Measurements from ENCODE around the gene OPN1LW. TPM values are rescaled to one million over a fixed set of nuclear protein-coding genes. Genes with fewer than 3 reads are reported as not detected.
"Not testable (repeated sequence)": the region's sequence is repeated elsewhere in the genome, so short reads cannot be mapped to it uniquely, and the experiment has no call there.

OPN1LW gene
- total RNA-seq, 1 experiment from 2014 or later: not detected

DNA sequence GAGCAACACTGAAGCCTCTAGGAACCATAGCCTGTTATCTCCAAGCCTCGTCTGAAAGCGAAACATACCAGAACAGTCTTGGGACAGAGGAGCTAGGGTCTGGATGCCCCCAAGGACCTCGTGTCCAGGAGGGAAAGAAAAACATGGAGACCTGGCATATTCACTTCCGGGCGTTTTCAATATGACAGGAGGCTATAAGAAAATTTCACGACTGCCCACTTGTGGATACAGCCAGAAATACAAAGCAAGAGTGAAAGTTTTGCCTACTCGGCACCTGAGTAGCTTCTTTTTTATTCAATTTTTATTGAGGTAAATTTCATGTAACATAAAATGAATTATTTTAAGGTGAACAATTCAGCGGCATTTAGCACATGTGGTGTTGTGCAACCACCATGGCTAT lies 20.9 kb downstream of the OPN1LW start:
- H3K27me3 ChIP-seq, H3K9me3 ChIP-seq, DNase-seq, H3K4me3 ChIP-seq, H3K36me3 ChIP-seq: not testable (repeated sequence)

DNA sequence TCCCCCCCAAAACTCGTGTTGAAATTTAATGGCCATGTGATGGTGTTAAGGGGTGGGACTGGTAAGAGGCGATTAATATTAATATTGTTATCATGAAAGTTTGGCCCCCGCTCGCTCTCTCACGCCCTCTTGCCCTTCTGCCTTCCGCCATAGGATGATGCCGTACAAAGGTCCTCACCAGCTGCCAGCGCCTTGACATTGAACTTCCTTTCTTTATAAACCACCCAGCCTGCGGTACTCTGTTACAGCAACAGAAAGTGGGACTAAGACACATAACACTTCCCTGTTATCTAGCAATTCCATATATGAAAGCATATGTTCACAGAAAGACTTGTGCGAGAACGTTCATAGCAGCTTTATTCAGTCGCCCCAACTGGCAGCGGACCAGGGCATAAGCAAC lies 24.3 kb downstream of the OPN1LW start:
- H3K27me3 ChIP-seq, H3K36me3 ChIP-seq, DNase-seq, H3K4me3 ChIP-seq, H3K9me3 ChIP-seq: not testable (repeated sequence)

DNA sequence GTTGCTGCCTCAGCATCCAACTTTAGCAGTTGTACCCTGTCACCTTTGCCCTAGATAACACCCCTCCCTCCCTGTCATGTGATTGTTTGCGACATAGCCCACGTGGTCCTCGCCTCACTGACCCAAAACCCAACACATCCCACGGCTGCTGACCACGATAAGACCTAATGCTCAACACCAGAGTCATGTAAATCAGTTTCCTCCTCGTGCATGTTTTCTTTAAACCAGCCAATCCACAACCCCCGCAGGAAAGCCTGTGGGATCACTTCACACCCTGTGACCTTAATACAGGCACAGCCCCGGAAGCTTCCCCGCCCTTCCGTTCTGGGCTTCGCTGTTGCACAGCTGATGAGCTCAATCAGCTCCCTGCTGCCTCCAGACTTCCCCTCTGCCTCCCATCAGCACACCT lies 28.5 kb downstream of the OPN1LW start:
- not testable (repeated sequence) for H3K27me3 ChIP-seq, H3K9me3 ChIP-seq, DNase-seq, H3K4me3 ChIP-seq, H3K36me3 ChIP-seq

DNA sequence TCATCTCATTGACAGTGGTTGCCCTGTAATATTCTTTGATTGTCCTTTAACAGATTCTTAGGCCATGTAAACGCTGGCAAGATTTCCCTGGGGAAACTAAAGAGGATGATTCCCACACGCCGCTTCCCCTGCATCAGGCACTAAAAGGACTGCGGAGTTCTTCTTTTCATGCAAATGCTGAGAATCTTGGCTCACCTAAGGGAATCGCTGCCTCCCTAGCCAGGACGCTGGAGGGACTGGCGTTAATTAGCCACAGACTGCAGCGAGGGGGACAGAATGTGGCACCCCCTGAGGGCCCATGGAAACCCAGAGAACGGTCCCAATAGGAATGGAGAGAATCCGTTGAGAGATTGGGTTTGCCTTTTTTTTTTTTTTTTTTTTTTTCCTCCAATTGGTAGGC lies 30.3 kb downstream of the OPN1LW start:
- H3K27me3 ChIP-seq, H3K9me3 ChIP-seq, DNase-seq, H3K4me3 ChIP-seq, H3K36me3 ChIP-seq: not testable (repeated sequence)

DNA sequence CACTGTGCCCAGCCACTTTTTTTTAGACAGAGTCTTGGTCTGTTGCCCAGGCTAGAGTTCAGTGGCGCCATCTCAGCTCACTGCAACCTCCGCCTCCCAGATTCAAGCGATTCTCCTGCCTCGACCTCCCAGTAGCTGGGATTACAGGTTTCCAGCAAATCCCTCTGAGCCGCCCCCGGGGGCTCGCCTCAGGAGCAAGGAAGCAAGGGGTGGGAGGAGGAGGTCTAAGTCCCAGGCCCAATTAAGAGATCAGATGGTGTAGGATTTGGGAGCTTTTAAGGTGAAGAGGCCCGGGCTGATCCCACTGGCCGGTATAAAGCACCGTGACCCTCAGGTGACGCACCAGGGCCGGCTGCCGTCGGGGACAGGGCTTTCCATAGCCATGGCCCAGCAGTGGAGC lies 38.3 kb downstream of the OPN1LW start, which contains the start of gene OPN1MW:
OPN1MW (plus strand) TSS at position 301 of the 400 bp plus-strand sequence; CDS start at position 383, 82 bp downstream.
- H3K9me3 ChIP-seq, H3K36me3 ChIP-seq, DNase-seq, H3K27me3 ChIP-seq, H3K4me3 ChIP-seq: not testable (repeated sequence)

DNA sequence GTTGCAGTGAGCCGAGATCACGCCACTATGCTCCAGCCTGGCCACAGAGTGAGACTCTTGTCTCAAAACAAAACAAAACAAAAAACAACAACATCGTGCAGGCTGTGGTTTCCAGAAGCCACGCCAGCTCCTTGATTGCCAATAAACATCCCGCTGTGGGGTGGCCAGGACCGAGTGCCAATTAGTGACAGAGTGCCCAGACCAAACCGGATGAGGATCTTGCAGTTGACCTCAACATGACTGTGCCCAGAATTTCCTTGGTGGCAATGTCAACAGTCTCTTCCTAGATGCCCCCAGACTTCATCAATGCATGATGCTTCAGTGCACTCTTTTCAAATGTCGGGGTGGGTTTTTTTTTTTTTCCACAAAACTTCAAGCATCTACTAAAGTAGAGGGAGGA lies 39.8 kb downstream of the OPN1LW start:
- DNase-seq, H3K27me3 ChIP-seq, H3K9me3 ChIP-seq, H3K36me3 ChIP-seq, H3K4me3 ChIP-seq: not testable (repeated sequence)

DNA sequence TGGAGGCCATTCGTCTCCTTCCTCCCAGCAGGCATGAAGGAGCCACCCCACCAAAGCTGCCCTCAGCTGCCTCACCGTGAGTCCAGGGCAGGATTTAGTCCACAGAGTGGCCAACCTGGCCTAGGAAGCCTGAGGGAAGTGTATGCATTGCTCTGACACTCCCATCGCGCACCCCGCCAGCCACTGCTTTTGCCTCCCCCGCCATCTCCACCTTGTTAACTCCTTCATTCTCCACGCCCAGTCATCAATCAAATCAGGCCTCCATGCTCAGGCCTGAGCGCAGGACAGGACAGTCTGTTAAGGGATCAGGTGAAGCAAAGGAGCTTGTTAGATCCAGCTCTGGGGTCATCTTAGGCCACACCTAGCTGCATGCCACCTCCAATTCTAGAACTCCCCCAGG lies 48.8 kb downstream of the OPN1LW start:
- H3K4me3 ChIP-seq, H3K36me3 ChIP-seq, H3K9me3 ChIP-seq, H3K27me3 ChIP-seq, DNase-seq: not testable (repeated sequence)

DNA sequence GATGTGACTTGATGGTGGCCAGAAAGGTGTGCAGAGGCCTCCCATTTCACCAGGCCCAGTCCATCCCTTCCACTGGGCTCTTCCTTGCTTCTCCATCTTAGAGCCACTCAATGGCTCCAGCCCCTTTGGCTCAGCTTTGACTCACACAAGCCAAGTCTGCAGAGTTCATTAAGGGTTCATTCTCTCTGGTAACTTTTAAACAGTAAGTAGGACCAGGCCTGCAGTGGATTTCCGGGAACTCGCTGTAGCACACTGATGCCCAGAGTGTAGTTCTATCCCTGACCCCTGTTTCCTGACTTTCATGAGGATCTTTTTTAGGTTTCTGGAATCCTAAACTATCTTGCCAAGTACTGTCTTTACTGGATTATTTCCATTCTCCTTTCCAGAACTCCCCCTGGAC lies 50.3 kb downstream of the OPN1LW start:
- DNase-seq, H3K36me3 ChIP-seq, H3K27me3 ChIP-seq, H3K4me3 ChIP-seq, H3K9me3 ChIP-seq: not testable (repeated sequence)

DNA sequence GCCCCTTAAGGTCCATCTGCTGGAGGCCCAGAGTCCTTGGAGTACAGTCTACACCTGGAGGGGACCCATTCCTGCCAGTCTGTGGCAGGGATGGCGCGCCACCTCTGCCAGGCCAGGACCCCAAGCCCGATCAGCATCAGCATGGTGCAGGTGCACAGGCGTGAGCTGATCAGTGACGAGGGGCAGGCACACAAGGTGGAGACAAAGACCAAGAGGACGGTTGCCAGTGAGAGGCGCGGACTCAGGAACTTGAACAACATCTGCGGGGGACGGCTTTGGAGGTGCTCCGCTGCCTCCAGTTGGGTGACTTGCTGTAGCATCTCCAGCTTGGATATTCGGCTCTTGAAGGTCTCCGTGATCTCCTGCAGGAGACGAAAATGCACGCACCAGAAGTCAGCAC lies 52.4 kb downstream of the OPN1LW start:
- not testable (repeated sequence) for H3K4me3 ChIP-seq, H3K9me3 ChIP-seq, DNase-seq, H3K27me3 ChIP-seq, H3K36me3 ChIP-seq

Other genes with a start within 250 kb of the OPN1LW start
- 0.27 TPM in 1 of 2 replicates, not detected in the other for gene AVPR2, start 239.6 kb upstream of the OPN1LW start, total RNA-seq (2014; rRNA removed; shearing (Covaris generic); ENCODE audit: low replicate concordance)
- 0.07 and 2.4 TPM in 2 replicates for gene ARHGAP4, start 218.0 kb upstream of the OPN1LW start, total RNA-seq (2014; rRNA removed; shearing (Covaris generic); ENCODE audit: low replicate concordance)
- gene NAA10, start 209.2 kb upstream of the OPN1LW start, total RNA-seq (2014; rRNA removed; shearing (Covaris generic); ENCODE audit: low replicate concordance): 205 and 325 TPM in 2 replicates
- not detected in 2 replicates for gene RENBP, start 199.6 kb upstream of the OPN1LW start, total RNA-seq (2014; rRNA removed; shearing (Covaris generic); ENCODE audit: low replicate concordance)
- gene HCFC1, start 172.4 kb upstream of the OPN1LW start, total RNA-seq (2014; rRNA removed; shearing (Covaris generic); ENCODE audit: low replicate concordance): 7.8 and 12.8 TPM in 2 replicates
- 1.0 and 4.6 TPM in 2 replicates for gene TMEM187, start 171.5 kb upstream of the OPN1LW start, total RNA-seq (2014; rRNA removed; shearing (Covaris generic); ENCODE audit: low replicate concordance)
- gene IRAK1, start 124.3 kb upstream of the OPN1LW start, total RNA-seq (2014; rRNA removed; shearing (Covaris generic); ENCODE audit: low replicate concordance): 208 and 270 TPM in 2 replicates
- 37.3 and 47.0 TPM in 2 replicates for gene MECP2, start 46.5 kb upstream of the OPN1LW start, total RNA-seq (2014; rRNA removed; shearing (Covaris generic); ENCODE audit: low replicate concordance)
- gene OPN1MW, start 38.4 kb downstream of the OPN1LW start, total RNA-seq (2014; rRNA removed; shearing (Covaris generic); ENCODE audit: low replicate concordance): not detected in 2 replicates
- not detected in 2 replicates for gene OPN1MW2, start 75.5 kb downstream of the OPN1LW start, total RNA-seq (2014; rRNA removed; shearing (Covaris generic); ENCODE audit: low replicate concordance)
- not detected in 2 replicates for gene OPN1MW3, start 113.3 kb downstream of the OPN1LW start, total RNA-seq (2014; rRNA removed; shearing (Covaris generic); ENCODE audit: low replicate concordance)
- not detected in 2 replicates for gene TEX28, start 150.9 kb downstream of the OPN1LW start, total RNA-seq (2014; rRNA removed; shearing (Covaris generic); ENCODE audit: low replicate concordance)
- not detected in 2 replicates for gene TKTL1, start 151.6 kb downstream of the OPN1LW start, total RNA-seq (2014; rRNA removed; shearing (Covaris generic); ENCODE audit: low replicate concordance)
- 1,037 and 1,563 TPM in 2 replicates for gene FLNA, start 230.4 kb downstream of the OPN1LW start, total RNA-seq (2014; rRNA removed; shearing (Covaris generic); ENCODE audit: low replicate concordance)
- gene EMD, start 235.1 kb downstream of the OPN1LW start, total RNA-seq (2014; rRNA removed; shearing (Covaris generic); ENCODE audit: low replicate concordance): 48.7 and 62.4 TPM in 2 replicates

Data from MG63 (cell line).